NCI-H128 (cell line): ENCODE measurements around the gene PDGFC.

Experiments used
- DNase-seq: peaks from one replicate; lab custom pipeline; 2025; ENCODE audit not compliant: unreplicated experiment; lab: John Stamatoyannopoulos, UW

PDGFC gene

DNA sequence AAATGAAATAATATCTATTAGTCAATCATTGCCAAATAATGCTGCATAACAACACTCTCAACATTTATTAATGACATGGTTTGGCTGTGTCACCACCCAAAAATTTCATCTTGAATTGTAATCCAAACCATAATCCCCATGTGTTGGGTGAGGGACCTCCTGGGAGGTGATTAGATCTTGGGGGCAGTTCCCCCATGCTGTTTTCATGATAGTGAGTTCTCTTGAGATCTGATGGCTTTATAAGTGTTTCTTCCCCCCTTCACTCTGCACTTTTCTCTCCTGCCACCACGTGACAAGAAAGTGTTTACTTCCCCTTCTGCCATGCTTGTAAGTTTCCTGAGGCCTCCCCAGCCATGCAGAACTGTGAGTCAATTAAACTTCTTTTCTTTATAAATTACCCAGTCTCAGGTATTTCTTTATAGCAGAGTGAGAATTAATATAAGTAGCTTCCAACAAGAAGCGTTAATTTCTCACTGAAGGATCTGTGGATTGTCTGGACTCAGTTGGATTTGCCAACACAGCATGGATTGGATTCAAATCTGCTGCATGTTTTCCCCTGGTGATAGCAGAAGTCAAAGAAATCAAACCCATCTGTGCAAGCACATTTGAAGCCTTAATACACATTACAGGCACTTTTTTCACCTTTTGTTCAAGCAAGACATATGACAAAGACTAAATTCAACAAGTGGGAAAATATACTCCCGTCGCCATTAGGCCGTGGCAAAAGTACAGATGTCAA lies 216.6 kb downstream of the PDGFC start:
- no peak for DNase-seq

DNA sequence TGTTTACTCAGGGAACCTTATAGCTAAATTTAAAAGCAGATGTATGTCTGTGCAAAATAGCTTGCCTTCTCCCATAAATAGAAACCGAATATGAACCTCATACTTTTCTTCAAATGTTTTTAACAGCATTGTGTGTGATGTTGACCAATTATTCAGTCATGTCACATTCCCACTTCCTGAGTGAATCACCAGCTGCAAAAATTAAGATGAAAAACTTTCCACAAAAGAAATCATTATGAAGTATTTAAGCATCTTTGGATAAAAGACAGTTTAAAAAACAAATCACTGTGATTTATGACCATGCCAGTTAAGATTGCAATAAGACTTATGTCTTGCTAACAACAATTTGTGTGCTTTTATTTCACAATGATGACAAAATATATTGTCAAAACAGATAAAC lies 220.1 kb downstream of the PDGFC start:
- no peak for DNase-seq

DNA sequence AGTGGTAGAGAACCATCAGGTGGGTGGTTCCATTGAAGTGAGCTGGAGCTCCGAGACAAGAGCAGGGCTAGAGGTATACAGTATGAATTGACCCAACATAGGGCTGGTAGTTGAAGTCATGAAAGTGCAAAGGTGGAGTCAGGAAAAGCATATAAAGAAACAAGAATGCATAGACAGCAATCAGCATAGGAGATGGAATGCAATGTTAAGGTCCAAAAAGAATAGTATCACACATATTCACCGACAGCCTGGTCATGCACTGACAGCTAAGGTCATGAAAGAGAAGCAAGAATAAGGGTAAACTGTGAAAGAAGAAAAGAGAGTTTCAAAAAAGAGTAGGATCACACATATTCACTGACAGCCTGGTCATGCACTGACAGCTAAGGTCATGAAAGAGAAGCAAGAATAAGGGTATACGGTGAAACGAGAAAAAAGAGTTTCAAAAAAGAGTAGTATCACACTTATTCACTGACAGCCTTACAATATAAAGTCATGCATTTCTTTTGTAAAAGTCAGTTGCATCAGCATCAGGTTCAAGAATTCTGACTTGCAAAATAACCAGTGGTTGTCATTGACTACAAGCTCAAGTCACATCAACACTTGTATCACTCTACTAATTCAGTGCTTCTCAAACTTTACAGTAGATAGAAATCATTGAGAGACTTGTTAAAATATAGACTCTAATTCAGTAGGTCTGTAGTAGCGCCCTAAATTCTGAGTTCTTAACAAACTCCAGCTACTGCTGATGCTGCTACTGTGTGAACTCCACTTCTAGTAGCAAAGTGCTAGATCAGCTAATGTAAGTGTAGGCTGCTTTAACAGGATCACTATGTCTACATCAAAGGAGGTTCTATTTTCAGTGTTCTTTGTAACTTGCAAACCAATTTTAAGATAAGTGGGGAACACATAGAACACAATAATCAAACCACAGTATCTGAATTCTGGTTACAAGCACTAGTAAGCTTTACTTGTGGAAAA lies 221.9 kb downstream of the PDGFC start:
- DNase-seq: no peak

DNA sequence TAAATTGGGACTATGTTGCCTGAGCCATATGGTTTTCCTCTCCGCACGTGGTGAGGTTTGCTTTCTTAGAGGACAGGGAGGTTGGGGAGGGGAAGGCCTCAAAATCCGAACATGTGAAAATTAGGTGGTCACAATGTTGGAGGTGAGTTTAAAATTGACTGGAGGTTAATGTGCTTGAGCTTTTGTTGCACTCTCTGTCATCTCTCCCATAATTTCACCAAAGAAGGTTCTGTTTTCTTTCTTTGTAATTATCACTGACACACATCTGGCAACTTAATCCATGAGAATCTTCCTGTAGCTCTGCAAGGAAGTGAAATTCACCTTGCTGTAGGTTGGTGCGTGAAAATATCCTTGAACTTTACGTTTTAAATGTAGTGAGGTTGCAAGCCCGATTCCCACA lies 225.5 kb downstream of the PDGFC start:
- DNase-seq: no peak

DNA sequence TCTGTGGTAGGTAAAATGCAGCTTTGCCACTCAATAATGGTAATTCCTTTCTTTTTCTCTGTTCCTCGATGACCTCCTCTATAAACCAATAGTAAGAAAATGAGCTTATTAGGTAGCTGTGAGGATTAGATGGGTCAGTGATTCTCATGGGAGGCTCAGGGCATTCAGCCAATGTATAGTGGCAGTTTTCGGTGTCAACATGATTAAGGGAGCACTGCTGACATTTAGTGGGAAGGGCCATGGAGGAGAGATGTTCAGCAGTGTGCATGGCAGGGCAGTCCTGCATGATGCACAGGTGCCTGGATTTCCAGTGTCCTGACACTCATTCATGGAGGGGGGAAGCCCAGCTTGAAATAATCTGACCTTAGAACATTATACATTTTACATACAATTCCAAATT lies 232.8 kb downstream of the PDGFC start:
- no peak for DNase-seq

- DNase-seq: no peak
Observed at GRCh38 chr4:156734965-156735895, 236.4 kb downstream of the PDGFC start.

DNA sequence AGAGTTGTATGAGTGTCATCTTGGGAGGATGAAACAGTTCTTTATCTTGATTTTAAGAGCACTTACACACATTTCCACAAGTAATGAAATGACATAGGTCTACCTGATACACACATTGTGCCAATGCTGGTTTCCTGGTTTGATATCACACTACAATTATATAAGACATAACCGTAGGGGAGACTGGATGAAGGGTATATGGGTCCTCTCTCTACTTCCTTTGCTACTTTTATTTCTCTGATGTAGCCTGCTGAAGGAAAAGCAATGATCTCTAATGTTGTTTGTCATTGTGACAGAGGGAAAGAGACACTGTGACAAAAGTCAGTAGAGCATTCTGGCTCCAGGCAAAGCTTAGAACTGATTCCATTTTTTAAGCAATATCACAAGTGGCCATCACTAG lies 238.0 kb downstream of the PDGFC start:
- DNase-seq: no peak

- no peak for DNase-seq
Observed at GRCh38 chr4:156732634-156733033, 239.0 kb downstream of the PDGFC start.

GRCh38 chr4:156729416-156729815 lies 242.2 kb downstream of the PDGFC start:
- DNase-seq: no peak

DNA sequence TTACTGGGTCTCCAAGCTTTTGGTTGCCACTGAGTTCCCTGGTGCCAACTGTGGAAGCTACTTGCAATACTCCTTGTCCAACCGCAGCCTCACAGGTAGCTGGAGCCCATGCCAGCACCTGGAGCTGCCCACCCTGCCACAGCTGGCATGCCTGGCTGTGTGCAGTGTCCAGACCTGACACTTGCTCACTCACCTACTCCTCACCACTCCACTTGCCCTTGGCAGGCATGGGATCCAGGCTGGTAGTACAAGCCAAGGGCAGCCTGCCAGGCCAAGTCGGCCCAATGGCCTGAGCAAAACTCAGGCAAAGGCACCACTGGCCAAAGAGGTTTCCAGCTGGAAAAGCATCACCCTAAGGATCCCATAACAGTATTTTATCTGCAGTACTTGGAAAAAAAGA lies 246.3 kb downstream of the PDGFC start:
- no peak for DNase-seq

- DNase-seq: no peak
Observed at GRCh38 chr4:156723951-156724668, 247.5 kb downstream of the PDGFC start.

DNA sequence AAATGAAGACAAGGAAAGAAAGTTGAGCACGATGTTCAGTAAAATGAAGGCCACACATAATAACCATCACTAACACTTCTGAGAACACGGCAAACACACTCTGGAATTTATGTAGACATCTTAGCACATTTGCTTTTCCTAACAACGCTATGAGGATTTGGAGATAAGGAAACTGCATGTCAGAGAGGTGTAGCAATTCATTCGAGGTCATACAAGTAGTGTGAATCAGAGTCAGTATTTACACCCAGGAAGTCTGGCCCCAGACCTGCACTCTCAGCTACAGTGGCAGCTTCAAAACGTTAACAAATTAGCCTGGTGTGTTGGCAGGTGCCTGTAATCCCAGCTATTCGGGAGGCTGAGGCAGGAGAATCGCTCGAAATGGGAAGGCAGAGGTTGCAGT lies 253.4 kb downstream of the PDGFC start:
- DNase-seq: no peak

GRCh38 chr4:156711193-156711590 lies 260.4 kb downstream of the PDGFC start:
- no peak for DNase-seq
